Measurements from ENCODE around the gene RERE.
A peak's percentile ranks its signal among the peaks of the same experiment; 100 is the strongest.
"Not testable (repeated sequence)": the region's sequence is repeated elsewhere in the genome, so short reads cannot be mapped to it uniquely, and the experiment has no call there.

The RERE gene

GRCh38 chr1:8714173-8714572, 103.3 kb downstream of the RERE start:
- no peak for DNase-seq (ENCODE audit: low read depth)

DNA sequence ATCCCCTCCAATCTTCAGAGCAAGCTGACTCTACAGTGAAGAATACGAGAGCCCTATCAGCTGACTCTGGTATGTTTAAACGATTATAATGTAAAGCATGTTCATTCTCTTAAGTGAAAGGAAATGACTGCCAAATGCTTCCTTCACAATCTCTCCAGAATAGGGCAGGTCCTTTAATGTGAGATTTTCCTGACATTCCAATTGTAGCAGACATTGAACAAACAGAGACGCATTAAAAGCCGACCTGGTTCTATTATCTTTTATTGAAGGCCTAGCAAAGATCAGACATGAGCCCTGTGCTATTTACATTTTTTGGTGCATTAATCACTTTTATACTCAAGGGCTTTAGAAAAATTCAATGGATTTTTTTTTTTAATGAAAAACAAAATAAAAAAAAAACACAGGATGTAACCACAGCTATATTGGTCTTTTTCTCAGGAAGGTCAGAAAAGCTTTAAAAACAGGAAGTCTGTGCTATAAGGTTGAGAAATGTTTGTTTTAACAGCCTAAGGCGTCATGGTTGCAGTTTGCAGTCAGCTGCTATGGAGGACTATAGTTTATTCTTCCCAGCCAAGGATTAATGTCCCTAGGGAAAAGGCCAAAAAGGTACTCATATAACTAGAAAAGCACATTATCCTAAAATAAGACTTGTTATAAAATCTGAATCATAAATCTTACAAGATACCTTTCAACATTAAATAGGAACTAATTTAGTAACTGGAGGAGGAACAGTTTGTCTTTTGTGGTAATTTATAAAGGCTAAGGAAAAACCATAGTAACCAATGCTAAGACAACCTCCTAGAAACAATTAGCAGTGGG, 104.8 kb downstream of the RERE start:
- DNase-seq (ENCODE audit: low read depth) = peak; percentile 93

DNA sequence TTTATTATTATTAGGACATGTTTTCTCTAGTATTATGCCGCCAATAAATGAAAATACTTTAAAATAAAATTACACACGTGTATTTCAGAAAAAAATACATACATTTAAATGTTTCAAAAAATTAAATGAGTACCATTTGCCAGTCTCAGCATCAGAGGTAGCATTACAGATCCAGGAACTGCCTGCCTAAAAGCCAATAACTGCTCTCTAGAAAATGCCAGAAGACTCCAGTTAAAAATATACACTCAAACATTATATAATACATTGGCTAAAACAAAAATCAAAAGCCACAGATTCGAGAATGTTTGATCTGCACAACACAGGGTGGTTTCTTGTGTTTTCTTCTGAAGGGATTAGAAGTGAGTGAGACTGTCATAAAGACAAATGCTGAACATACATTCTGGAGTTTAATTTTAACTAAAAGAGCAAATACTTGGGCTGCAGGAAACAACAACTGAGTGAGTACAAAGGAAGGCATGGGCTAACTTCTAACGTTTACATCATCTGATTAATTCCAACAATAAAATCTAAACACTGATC, 105.5 kb downstream of the RERE start:
- no peak for DNase-seq (ENCODE audit: low read depth)

DNA sequence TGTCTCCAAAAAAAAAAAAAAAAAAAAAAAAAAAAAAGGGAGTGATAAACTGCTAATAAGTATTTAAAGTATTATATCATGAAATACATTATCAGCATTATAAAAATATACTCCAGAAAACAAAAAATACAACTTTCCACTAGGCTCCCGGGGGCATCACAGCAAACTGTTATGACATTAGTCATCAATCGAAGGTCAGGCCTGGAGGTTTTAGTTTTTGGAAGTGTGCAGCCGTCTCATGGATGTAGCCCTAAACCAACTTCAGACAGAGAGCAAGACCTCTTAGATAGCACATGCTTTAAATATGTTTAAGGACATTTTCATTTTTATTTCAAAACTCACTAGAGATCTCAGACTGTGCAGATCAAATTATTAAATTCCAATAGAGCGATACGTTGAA, 106.3 kb downstream of the RERE start:
- DNase-seq (ENCODE audit: low read depth) = no peak

- no peak for DNase-seq (ENCODE audit: low read depth)
These were observed 109.2 kb downstream of the RERE start for GRCh38 chr1:8708259-8708658.

DNA sequence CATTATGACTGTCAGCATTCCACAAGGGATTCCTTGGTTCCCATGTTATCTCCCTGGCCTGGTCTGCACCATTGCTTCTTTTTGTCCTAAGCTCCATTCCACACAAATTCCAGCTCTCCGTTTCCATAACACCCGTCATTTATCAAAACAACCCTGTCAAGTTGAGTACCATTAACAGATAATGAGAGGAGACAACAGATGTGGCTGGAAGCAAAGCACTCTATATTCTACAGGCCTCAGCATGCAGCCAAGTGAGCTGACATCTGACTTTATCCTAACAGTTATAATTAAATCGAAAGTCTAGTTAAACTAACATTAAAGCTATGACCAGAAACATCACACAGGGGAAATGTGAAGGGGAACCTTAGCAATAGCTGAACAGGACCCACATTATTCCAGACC, 110.4 kb downstream of the RERE start:
- no peak for DNase-seq (ENCODE audit: low read depth)

DNA sequence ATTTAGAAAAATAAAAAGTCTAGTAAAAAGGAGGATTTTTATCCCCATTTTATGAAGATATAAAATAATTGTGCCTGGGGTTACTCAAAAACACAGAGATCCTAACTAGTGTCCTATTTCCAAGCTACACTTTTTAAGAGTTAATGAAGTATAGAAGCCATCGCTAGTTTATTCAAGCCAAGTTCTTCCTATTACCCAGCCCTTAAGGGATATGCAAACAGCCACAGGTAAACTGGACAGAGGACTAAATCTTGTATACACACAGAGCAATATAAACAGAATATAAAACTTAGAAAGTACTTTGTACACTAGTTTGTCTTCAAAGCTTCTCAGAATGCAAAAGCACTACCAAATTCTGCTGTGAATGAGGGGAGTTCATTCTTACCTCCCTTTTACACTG, 111.1 kb downstream of the RERE start:
- no peak for DNase-seq (ENCODE audit: low read depth)

- DNase-seq (ENCODE audit: low read depth) = no peak
These were observed 112.5 kb downstream of the RERE start for GRCh38 chr1:8704866-8705506.

DNA sequence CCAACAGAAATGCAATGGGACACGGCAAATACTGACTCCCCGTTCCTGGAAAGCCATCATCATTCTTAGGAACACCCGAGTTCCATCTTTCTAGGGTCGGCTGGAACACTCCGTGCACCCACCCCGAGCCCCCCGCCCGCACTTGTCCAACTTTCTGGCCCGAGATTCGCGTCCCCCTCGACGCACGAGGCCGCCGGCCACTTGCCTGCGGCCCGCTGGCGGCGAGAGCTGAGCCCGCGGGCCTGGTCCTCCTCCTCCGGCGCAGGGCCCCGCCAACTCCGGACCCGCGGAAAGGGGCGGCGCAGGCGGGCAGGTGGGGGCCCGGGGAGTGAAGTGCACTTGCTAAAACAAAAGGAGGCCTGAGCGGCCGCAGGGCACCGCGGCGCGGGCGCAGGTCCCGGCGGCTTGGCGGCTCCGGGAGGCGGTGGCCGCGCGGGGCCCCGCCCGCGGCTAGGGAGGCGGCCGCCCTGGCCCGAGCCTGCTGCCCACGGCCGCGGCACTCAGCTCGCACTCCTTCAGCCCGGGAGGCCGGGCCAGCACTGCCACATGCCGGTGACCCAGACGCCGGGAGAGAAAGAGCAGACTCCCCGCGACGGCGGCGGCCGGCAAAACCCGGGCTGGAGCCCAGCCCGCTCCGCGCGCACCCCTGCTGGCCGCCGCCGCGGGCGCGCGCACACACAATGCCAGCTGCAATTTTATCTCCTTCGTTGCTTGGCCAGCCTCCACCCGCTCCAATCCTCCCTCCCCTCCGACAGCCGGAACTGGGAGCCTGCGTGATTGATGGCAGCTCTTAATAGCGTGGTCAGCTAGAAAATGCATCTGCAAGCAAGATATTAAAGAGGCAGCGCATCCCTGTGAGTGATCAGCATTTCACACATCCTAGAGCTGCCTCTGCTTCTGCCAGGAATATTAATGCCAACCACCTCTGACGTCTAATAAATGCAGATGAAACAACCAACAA, 114.3 kb downstream of the RERE start:
- peak; percentile 87 for DNase-seq (ENCODE audit: low read depth)

DNA sequence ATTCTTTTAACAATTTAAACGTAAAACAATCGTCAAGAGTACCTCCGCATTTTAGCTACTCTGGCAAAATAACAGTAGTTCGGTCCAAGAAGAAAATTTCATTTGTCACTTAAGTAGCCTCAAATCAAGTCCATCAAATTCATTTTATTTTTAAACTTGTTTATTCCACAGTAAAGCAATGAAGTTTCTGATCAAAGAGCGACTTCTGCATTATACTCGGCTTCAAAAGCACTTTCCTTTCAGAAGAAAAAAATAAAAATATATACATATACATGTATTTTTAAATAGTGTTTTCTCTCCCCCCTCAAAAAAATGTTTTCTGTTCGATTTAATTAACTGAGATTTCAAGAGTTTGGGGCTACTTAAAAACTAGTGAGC, 115.0 kb downstream of the RERE start:
- DNase-seq (ENCODE audit: low read depth) = no peak

DNA sequence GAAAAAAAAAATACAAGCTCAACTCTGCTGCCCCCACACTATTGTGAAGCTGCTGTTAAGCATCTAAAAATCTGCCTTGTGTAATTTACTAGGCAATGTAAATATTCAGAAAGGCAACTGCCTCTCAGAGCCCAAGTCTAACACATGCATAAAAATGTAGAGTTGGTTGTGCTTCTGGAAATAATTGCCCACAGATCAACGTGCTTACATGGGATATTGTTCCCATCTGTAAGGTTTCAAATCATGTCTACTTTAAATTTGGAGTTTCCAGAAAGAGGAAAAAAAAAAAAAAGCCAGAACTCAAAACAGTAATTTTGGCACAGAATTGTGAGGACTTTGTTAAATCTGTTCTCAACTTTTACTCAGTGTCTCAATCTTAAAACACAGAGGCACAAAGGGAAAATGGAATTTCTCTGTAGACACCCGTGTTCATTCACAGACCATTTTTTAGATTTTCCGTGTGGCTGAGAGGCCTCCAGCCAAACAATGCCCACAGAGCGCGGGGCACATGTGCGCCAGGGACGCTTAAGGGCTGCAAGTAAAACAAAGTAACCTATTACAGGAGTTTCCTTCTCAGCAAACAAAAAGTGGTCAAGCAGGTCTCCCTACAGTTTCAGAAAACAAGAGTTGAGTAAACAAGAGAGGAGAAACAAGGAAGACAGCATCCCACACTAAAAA, 115.5 kb downstream of the RERE start:
- peak; percentile 21 for DNase-seq (ENCODE audit: low read depth)

GRCh38 chr1:8699679-8700078, 117.8 kb downstream of the RERE start:
- no peak for DNase-seq (ENCODE audit: low read depth)

- no peak for DNase-seq (ENCODE audit: low read depth)
These were observed 118.4 kb downstream of the RERE start for GRCh38 chr1:8698937-8699447.

DNA sequence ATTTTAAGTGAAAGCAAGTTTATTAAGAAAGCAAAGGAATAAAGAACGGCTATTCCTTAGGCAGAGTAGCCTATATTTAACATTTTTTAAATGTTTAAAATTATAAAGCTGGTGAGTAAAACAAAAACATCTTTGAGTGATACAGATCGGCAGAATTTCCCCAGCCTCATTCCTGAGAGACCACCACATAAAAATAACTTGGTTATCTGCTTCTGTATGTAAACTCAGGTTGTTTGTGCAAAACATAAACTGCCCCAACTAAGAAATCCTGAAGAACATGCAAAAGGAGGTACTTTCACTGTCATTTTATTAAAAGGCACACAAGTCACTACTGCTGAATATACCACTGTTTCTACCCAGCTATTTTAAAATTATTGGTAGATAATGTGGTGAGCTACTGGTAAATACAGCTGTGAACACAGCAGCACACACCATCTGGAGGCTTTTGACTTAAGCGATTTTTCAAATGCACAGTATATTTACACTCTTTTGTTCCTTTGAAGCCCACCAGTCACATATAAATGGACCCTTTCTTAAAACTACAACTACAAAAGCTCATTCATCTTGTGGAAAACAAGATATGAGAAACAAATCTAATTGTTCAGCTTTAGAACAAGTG, 119.3 kb downstream of the RERE start:
- no peak for DNase-seq (ENCODE audit: low read depth)

GRCh38 chr1:8695442-8695841, 122.0 kb downstream of the RERE start:
- DNase-seq (ENCODE audit: low read depth) = not testable (repeated sequence)

- no peak for DNase-seq (ENCODE audit: low read depth)
These were observed 124.3 kb downstream of the RERE start for GRCh38 chr1:8693107-8693506.

DNA sequence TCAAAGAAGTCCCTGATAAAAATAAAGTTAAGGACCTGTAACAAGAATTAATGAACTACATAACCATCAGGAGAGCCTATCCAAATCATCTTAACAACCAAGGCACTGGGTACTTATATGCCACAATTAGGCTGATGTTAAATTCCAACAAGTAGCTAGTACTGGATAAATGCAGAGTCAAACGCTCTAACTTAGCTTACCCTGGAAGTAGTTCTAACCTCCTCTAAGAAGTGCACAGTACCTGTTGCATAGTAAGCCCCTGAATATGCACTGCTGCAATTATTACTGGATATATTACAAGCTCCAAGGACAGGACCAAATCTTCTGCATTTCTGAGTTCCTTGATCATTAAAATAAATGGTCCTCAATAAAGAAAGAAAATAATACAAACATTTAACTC, 125.8 kb downstream of the RERE start:
- no peak for DNase-seq (ENCODE audit: low read depth)

- no peak for DNase-seq (ENCODE audit: low read depth)
These were observed 127.3 kb downstream of the RERE start for GRCh38 chr1:8690253-8690525.

DNA sequence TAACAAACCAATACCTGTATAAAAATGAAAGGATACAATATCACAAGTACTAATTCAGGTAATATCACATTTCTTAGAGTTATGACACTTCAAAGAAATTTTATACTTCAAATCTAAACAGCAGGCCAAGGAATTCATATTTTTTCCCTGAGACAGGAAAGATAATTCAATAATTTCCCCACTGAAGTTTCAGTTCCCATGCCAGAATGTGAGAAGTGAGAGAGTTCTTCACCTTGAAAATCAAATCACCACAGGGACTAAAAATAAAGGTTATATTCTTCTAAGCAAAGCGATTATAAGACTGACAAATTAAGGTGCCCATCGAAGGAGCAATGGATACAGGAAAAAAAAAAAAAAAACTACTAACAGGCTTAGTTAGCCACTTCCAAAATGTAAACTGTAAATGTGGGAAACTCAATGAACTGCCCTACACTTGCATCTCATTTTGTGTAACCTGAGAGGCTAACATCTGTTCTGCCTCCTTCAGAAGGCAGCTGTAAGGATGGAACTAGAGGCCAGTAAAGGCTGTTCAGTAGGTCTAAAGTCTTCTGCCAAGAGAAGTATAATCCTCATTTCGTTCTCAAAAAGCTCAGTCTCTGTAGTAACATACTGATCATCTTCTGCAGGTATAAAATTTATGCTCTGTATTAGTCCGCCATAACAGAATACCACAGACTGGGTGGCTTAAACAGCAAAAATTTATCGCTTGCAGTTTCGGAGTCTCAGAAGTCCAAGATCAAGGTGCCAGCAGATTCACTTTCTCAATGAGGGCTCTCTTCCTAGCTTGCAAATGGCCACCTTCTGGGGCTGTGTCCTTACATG, 127.8 kb downstream of the RERE start:
- DNase-seq (ENCODE audit: low read depth) = no peak

DNA sequence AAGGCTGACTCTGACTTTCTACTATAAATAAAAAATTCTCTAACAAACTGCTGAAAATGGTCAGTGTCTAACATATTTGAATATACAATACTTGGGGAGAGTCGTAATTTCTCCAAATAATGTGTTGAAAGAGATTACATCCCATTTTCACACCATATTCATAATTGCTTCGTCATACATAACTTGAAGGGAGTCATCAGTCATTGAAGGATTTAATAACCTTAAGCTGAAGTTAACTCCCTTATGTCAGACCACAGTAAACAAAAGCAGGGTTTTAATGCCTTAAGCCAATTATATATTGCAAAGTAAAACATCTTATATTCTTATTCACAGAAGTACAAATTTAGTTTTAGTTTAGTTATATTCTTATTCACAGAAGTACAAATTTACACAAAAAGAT, 129.9 kb downstream of the RERE start:
- DNase-seq (ENCODE audit: low read depth) = no peak
